HepG2 (cell line): ENCODE measurements around the gene DAB1.

ENCODE experiments used
- ATM ChIP-seq: fragments of 450-650 bp; IDR thresholded peaks from 2 replicates; pipeline ENCODE4 v1.7.1; 2017; ENCODE audit warnings: mild to moderate bottlenecking, borderline replicate concordance
- CEBPB ChIP-seq: IDR thresholded peaks from 2 replicates; pipeline ENCODE4 v1.6.1; 2011; ENCODE audit warnings: low read depth, low read length, improper control_type of control experiment, borderline replicate concordance
- CEBPG ChIP-seq: IDR thresholded peaks from 2 replicates; pipeline ENCODE4 v1.6.1; 2016
- CTCF ChIP-seq: sonication (generic); formaldehyde crosslinking; IDR thresholded peaks from 2 replicates; pipeline ENCODE4 v1.5.0; 2020; ENCODE audit warnings: mild to moderate bottlenecking, missing genetic modification reagents, moderate library complexity
- JUN ChIP-seq: sonication (generic); formaldehyde crosslinking; IDR thresholded peaks from 2 replicates; pipeline ENCODE4 v1.4.0; 2020; ENCODE audit warnings: mild to moderate bottlenecking, missing genetic modification reagents
- NR2C2 ChIP-seq: sonication (generic); formaldehyde crosslinking; IDR thresholded peaks from 2 replicates; pipeline ENCODE4 v1.4.0; 2020; ENCODE audit warnings: missing genetic modification reagents, mild to moderate bottlenecking, moderate library complexity, borderline replicate concordance
- POLR2A ChIP-seq, 2 experiments: IDR thresholded peaks; 2 replicates each; pipeline ENCODE4 v1.6.1; 2011; ENCODE audit warnings: low read depth in 2 of 2, low read length in 2 of 2, mild to moderate bottlenecking in 1 of 2, moderate library complexity in 1 of 2; ENCODE audit not compliant: insufficient read depth in 1 of 2
- TBL1XR1 ChIP-seq: fragments of 150-350 bp; IDR thresholded peaks from 2 replicates; pipeline ENCODE4 v1.6.1; 2014; ENCODE audit warnings: borderline replicate concordance, low read length; ENCODE audit not compliant: partially characterized antibody
- THRA ChIP-seq: sonication (generic); formaldehyde crosslinking; IDR thresholded peaks from 2 replicates; pipeline ENCODE4 v1.4.0; 2020; ENCODE audit warnings: missing genetic modification reagents, borderline replicate concordance
- ZC3H13 ChIP-seq: sonication (generic); formaldehyde crosslinking; IDR thresholded peaks from 2 replicates; pipeline ENCODE4 v1.8.1; 2023; ENCODE audit warnings: mild to moderate bottlenecking, missing genetic modification reagents, moderate library complexity
- ZFP36 ChIP-seq: fragments of 150-350 bp; IDR thresholded peaks from 2 replicates; pipeline ENCODE4 v1.6.1; 2018; ENCODE audit warnings: borderline replicate concordance, low read length, low read depth; ENCODE audit not compliant: partially characterized antibody
- ZNF317 ChIP-seq: sonication (generic); formaldehyde crosslinking; IDR thresholded peaks from 2 replicates; pipeline ENCODE4 v1.5.0; 2020; ENCODE audit warnings: mild to moderate bottlenecking, missing genetic modification reagents
- ZNF704 ChIP-seq: sonication (generic); formaldehyde crosslinking; IDR thresholded peaks from 2 replicates; pipeline ENCODE4 v1.8.1; 2023; ENCODE audit warnings: mild to moderate bottlenecking, inconsistent platforms, moderate library complexity, missing genetic modification reagents, borderline replicate concordance

GRCh38 chr1:57282411-57282810 is 141.4 kb downstream of the DAB1 start:
- TF ChIP-seq ATM (no peak), CEBPB (no peak), CEBPG (CRISPR knock-in tag) (no peak), THRA (no peak), ZNF704 (CRISPR knock-in tag) (no peak), CTCF (CRISPR knock-in tag) (no peak), JUN (CRISPR knock-in tag) (no peak), ZFP36 (no peak), NR2C2 (CRISPR knock-in tag) (no peak), ZNF317 (CRISPR knock-in tag) (no peak), ZC3H13 (CRISPR knock-in tag) (no peak), TBL1XR1 (no peak), POLR2A (IDR thresholded peaks at IDR 0.05; ENCODE audit: insufficient read depth in 1 of 2, low read depth in 2 of 2, low read length in 2 of 2) (no peak)
